Measurements from ENCODE around the gene EHBP1L1. TPM values are rescaled to one million over a fixed set of nuclear protein-coding genes. Genes with fewer than 3 reads are reported as not detected.

EHBP1L1 gene
- total and polyA plus RNA-seq, 2 of the 13 experiments (the other 11 are each of a cell fraction or from before 2014, with no cell fraction given) = 8.3 to 10.6 TPM

DNA sequence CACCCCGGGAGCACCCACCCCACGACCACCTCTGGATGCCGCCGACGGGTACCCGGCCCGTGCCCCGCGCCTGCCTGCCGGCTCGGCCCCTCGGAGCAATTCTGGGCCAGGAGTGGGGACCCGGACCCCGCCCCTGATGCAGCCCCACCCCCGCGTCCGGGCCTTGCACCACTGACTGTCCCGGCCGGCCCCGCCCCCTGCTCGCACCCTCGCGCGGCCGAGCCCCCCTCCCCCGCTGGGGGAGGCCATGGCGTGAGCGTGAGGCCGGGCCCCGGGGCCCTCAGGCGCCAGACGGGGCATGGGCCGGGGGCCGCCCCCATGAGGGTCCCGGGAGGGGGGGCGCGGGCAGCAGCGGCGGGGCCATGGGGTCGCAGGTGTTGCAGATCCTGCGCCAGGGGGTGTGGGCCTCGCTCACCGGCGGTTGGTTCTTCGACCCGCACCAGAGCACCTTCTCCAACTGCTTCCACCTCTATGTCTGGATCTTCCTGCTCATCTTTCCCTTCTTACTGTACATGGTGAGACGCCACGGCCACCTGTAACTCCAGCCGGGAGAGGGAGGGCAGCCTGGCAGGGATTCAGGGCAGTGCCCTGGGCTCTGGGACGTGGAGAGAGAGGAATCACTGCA, 40.2 kb downstream of the EHBP1L1 start (continued):
- TF ChIP-seq ZGPAT (CRISPR knock-in tag; IDR thresholded peaks at IDR 0.05) = 0 out of 2 replicates have a peak, but pooled peaks have one; percentile 5
- no peak for TF ChIP-seq ELF1 (CRISPR knock-in tag; IDR thresholded peaks at IDR 0.05)
- 0 out of 2 replicates have a peak, but pooled peaks have one; percentile 3 for TF ChIP-seq ZNF446 (CRISPR knock-in tag; IDR thresholded peaks at IDR 0.05)
- no peak for TF ChIP-seq ZNF20 (CRISPR knock-in tag; IDR thresholded peaks at IDR 0.05)
- TF ChIP-seq, protein P1, sequence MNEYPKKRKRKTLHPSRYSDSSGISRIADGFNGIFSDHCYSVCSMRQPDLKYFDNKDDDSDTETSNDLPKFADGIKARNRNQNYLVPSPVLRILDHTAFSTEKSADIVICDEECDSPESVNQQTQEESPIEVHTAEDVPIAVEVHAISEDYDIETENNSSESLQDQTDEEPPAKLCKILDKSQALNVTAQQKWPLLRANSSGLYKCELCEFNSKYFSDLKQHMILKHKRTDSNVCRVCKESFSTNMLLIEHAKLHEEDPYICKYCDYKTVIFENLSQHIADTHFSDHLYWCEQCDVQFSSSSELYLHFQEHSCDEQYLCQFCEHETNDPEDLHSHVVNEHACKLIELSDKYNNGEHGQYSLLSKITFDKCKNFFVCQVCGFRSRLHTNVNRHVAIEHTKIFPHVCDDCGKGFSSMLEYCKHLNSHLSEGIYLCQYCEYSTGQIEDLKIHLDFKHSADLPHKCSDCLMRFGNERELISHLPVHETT (CRISPR knock-in tag; conservative IDR thresholded peaks at IDR 0.05) = 0 out of 2 replicates have a peak, but pooled peaks have one; percentile 0
- TF ChIP-seq PHB2 (IDR thresholded peaks at IDR 0.05; ENCODE audit: partially characterized antibody) = no peak
- no peak for TF ChIP-seq FOXP1 (IDR thresholded peaks at IDR 0.05)
- TF ChIP-seq FOXP1 (CRISPR knock-in tag; IDR thresholded peaks at IDR 0.05) = no peak
- TF ChIP-seq, protein P2, sequence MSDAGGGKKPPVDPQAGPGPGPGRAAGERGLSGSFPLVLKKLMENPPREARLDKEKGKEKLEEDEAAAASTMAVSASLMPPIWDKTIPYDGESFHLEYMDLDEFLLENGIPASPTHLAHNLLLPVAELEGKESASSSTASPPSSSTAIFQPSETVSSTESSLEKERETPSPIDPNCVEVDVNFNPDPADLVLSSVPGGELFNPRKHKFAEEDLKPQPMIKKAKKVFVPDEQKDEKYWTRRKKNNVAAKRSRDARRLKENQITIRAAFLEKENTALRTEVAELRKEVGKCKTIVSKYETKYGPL (CRISPR knock-in tag; IDR thresholded peaks at IDR 0.05) = no peak
- 0 out of 3 replicates have a peak, but pooled peaks have one; percentile 4 for TF ChIP-seq MXI1 (IDR thresholded peaks at IDR 0.05; ENCODE audit: borderline replicate concordance, low read depth, low read length)
- TF ChIP-seq RBFOX2 (IDR thresholded peaks at IDR 0.05; ENCODE audit: low read depth, low read length) = peak; percentile 81
- no peak for TF ChIP-seq STAT5B (CRISPR knock-in tag; IDR thresholded peaks at IDR 0.05)
- no peak for TF ChIP-seq HNRNPK (IDR thresholded peaks at IDR 0.05; ENCODE audit: low read depth, low read length, poor library complexity, severe bottlenecking)
- TF ChIP-seq, protein P3, sequence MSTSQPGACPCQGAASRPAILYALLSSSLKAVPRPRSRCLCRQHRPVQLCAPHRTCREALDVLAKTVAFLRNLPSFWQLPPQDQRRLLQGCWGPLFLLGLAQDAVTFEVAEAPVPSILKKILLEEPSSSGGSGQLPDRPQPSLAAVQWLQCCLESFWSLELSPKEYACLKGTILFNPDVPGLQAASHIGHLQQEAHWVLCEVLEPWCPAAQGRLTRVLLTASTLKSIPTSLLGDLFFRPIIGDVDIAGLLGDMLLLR (CRISPR knock-in tag; IDR thresholded peaks at IDR 0.05) = peak; percentile 42; the same call in 1 of the 2 replicates
- TF ChIP-seq FOXK1 (CRISPR knock-in tag; IDR thresholded peaks at IDR 0.05; ENCODE audit: borderline replicate concordance, low read depth) = no peak
- TF ChIP-seq ZNF713 (CRISPR knock-in tag; IDR thresholded peaks at IDR 0.05) = no peak
- TF ChIP-seq ZNF44 (CRISPR knock-in tag; IDR thresholded peaks at IDR 0.05) = no peak
- no peak for TF ChIP-seq YY1 (IDR thresholded peaks at IDR 0.05; ENCODE audit: insufficient read depth, insufficient replicate concordance, low read depth, low read length)
- TF ChIP-seq, protein P4, sequence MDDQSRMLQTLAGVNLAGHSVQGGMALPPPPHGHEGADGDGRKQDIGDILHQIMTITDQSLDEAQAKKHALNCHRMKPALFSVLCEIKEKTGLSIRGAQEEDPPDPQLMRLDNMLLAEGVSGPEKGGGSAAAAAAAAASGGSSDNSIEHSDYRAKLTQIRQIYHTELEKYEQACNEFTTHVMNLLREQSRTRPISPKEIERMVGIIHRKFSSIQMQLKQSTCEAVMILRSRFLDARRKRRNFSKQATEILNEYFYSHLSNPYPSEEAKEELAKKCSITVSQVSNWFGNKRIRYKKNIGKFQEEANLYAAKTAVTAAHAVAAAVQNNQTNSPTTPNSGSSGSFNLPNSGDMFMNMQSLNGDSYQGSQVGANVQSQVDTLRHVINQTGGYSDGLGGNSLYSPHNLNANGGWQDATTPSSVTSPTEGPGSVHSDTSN (CRISPR knock-in tag; IDR thresholded peaks at IDR 0.05; ENCODE audit: borderline replicate concordance) = no peak
- TF ChIP-seq, protein P5, sequence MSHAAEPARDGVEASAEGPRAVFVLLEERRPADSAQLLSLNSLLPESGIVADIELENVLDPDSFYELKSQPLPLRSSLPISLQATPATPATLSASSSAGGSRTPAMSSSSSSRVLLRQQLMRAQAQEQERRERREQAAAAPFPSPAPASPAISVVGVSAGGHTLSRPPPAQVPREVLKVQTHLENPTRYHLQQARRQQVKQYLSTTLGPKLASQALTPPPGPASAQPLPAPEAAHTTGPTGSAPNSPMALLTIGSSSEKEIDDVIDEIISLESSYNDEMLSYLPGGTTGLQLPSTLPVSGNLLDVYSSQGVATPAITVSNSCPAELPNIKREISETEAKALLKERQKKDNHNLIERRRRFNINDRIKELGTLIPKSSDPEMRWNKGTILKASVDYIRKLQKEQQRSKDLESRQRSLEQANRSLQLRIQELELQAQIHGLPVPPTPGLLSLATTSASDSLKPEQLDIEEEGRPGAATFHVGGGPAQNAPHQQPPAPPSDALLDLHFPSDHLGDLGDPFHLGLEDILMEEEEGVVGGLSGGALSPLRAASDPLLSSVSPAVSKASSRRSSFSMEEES (CRISPR knock-in tag; IDR thresholded peaks at IDR 0.05) = no peak
- TF ChIP-seq, protein P6, sequence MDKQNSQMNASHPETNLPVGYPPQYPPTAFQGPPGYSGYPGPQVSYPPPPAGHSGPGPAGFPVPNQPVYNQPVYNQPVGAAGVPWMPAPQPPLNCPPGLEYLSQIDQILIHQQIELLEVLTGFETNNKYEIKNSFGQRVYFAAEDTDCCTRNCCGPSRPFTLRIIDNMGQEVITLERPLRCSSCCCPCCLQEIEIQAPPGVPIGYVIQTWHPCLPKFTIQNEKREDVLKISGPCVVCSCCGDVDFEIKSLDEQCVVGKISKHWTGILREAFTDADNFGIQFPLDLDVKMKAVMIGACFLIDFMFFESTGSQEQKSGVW (CRISPR knock-in tag; IDR thresholded peaks at IDR 0.05; ENCODE audit: borderline replicate concordance) = no peak
- no peak for TF ChIP-seq PHF21A (CRISPR knock-in tag; IDR thresholded peaks at IDR 0.05)
- no peak for TF ChIP-seq ARNT (IDR thresholded peaks at IDR 0.05)
- 0 out of 2 replicates have a peak, but pooled peaks have one; percentile 52 for TF ChIP-seq ZNF235 (CRISPR knock-in tag; IDR thresholded peaks at IDR 0.05; ENCODE audit: borderline replicate concordance)

Data from HepG2 (cell line).